Fibroblast of gingiva (primary cell): ENCODE measurements around the gene C10orf105.

Experiments
- DNase-seq: peaks from one replicate; pipeline ENCODE4 v3.0.0-alpha.2; 2011; ENCODE audit warnings: low read depth

Gene C10orf105

GRCh38 chr10:71697938-71698709 is 21.5 kb downstream of the C10orf105 start:
- no peak for DNase-seq

GRCh38 chr10:71696628-71697326 is 22.8 kb downstream of the C10orf105 start:
- DNase-seq = no peak

- no peak for DNase-seq
These were observed 23.8 kb downstream of the C10orf105 start for GRCh38 chr10:71695502-71696476.

- no peak for DNase-seq
These were observed 25.0 kb downstream of the C10orf105 start for GRCh38 chr10:71694567-71694968.

GRCh38 chr10:71694039-71694501 is 25.5 kb downstream of the C10orf105 start:
- no peak for DNase-seq

- no peak for DNase-seq
These were observed 26.2 kb downstream of the C10orf105 start for GRCh38 chr10:71693377-71693776.

GRCh38 chr10:71692598-71693306 is 26.8 kb downstream of the C10orf105 start:
- no peak for DNase-seq

GRCh38 chr10:71691405-71691804 is 28.2 kb downstream of the C10orf105 start:
- no peak for DNase-seq

- no peak for DNase-seq
These were observed 29.4 kb downstream of the C10orf105 start for GRCh38 chr10:71690094-71690720.

GRCh38 chr10:71688256-71688655 is 31.3 kb downstream of the C10orf105 start:
- no peak for DNase-seq

GRCh38 chr10:71687480-71687879 is 32.1 kb downstream of the C10orf105 start:
- no peak for DNase-seq

- DNase-seq = no peak
These were observed 32.5 kb downstream of the C10orf105 start for GRCh38 chr10:71687077-71687476.

GRCh38 chr10:71685554-71686232 is 33.9 kb downstream of the C10orf105 start:
- no peak for DNase-seq

- no peak for DNase-seq
These were observed 35.0 kb downstream of the C10orf105 start for GRCh38 chr10:71684356-71685173.

GRCh38 chr10:71683301-71683700 is 36.3 kb downstream of the C10orf105 start:
- DNase-seq = no peak

GRCh38 chr10:71681977-71682376 is 37.6 kb downstream of the C10orf105 start:
- no peak for DNase-seq

- no peak for DNase-seq
These were observed 40.2 kb downstream of the C10orf105 start for GRCh38 chr10:71679425-71679824.

GRCh38 chr10:71678057-71678805 is 41.3 kb downstream of the C10orf105 start:
- DNase-seq = no peak

- DNase-seq = no peak
These were observed 42.3 kb downstream of the C10orf105 start for GRCh38 chr10:71677261-71677660.
